ENCODE measurements around the gene MXRA8. TPM values are rescaled to one million over a fixed set of nuclear protein-coding genes. Genes with fewer than 3 reads are reported as not detected.

The MXRA8 gene
- total RNA-seq, 2 donors from 2014 or later, result 0.42 to 1.0 TPM

- DNase-seq (no peak), ATAC-seq (no peak)
- H3K9me3 ChIP-seq (ENCODE audit: control insufficient read depth, low read length, poor library complexity, severe bottlenecking), result no peaks in the 10 kb centered on the region
- Mint-ChIP-seq H3K27ac (no peak overlapping the region), H3K4me3 (no peak overlapping the region), H3K27me3 (no peaks in the 10 kb centered on the region), H3K36me3 (ENCODE audit: low read depth) (peaks cover 2% of the 10 kb centered on the region), H3K4me1 (peaks cover 13% of the 10 kb centered on the region)
Measured at GRCh38 chr1:1328254-1328653, 30.1 kb downstream of the MXRA8 start.

GRCh38 chr1:1327291-1327690, 31.1 kb downstream of the MXRA8 start:
- no peaks in the 10 kb centered on the region for H3K27me3 Mint-ChIP-seq
- H3K4me3 Mint-ChIP-seq, result peak overlapping the region; percentile 49
- H3K9me3 ChIP-seq (ENCODE audit: control insufficient read depth, low read length, poor library complexity, severe bottlenecking), result no peaks in the 10 kb centered on the region
- H3K27ac Mint-ChIP-seq, result no peak overlapping the region
- H3K36me3 Mint-ChIP-seq (ENCODE audit: low read depth), result peaks cover 2% of the 10 kb centered on the region
- no peak for DNase-seq
- ATAC-seq, result no peak
- peaks cover 14% of the 10 kb centered on the region for H3K4me1 Mint-ChIP-seq

DNA sequence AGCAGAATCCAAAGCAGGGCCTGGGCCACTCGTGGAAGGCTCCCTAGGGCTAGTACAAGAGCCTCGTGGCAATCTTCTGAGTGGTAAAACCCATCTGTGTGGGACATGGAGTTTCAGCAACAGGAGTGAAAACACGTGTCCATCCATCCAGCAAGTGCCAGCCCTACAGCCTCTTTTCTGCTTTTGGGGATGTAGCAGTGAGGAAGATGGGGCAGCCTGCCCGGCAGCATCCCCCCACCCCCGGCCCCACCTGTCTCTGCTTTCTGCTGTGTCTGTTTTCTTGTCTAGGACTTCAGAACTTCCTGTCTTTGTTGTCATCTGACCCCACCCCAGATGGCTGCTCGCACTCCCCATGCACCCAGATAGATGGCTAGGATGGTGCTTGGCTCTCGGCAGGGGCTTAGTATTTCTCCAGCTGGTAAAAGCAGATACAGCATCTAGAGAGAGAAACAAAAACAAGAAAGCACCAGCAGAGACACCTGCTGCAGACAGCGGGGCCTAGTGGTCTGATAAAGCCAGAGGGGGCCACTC, 32.2 kb downstream of the MXRA8 start:
- Mint-ChIP-seq H3K27me3 (no peaks in the 10 kb centered on the region), H3K27ac (peak overlapping the region; percentile 49), H3K4me1 (peaks cover 14% of the 10 kb centered on the region), H3K4me3 (peak overlapping the region; percentile 94), H3K36me3 (ENCODE audit: low read depth) (peaks cover 4% of the 10 kb centered on the region)
- DNase-seq, result no peak
- no peak for ATAC-seq
- H3K9me3 ChIP-seq (ENCODE audit: control insufficient read depth, low read length, poor library complexity, severe bottlenecking), result no peaks in the 10 kb centered on the region

GRCh38 chr1:1325288-1326074, 32.9 kb downstream of the MXRA8 start:
- Mint-ChIP-seq H3K27ac (peak overlapping the region; percentile 49), H3K4me1 (peaks cover 14% of the 10 kb centered on the region), H3K4me3 (peak overlapping the region; percentile 94), H3K36me3 (ENCODE audit: low read depth) (peaks cover 4% of the 10 kb centered on the region), H3K27me3 (no peaks in the 10 kb centered on the region)
- DNase-seq (no peak), ATAC-seq (no peak)
- H3K9me3 ChIP-seq (ENCODE audit: control insufficient read depth, low read length, poor library complexity, severe bottlenecking), result no peaks in the 10 kb centered on the region

DNA sequence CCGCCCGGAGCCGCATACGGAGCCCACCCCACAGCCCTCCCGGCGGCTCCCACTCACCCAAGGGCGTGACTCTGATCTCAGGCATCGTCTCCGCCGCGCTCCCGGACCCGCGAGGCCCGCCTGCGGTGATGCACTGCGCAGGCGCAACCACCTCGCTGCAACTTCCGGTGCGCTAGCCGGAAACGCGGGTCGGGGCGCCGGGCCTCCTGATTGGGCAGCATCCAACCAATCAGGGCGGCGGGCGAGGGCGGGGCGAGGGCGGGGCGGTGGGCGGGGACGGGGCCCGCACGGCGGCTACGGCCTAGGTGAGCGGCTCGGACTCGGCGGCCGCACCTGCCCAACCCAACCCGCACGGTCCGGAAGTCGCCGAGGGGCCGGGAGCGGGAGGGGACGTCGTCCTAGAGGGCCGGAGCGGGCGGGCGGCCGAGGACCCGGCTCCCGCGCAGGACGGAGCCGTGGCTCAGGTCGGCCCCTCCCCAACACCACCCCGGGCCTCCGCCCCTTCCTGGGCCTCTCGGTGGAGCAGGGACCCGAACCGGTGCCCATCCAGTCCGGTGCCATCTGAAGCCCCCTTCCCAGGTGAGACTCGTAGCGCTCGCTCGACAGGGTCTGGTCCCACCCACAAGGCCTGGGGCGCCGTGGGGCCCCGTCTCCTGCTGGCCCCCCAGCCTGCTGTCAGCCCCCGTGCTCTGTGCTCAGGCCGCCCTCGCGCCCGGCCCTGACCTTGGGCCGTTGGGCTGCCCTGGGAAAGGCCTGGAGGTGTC, 33.6 kb downstream of the MXRA8 start, which contains the start of the genes CPTP and INTS11:
Gene CPTP (plus strand): TSS at position 279 of the 764 bp plus-strand sequence. CDS start 2,109 bp downstream, outside the sequence.
Gene INTS11 (minus strand): TSS at position 137 of the 764 bp plus-strand sequence. CDS start 52 bp downstream, at position 85.
- peak within 1 kb of the TSS; percentile 88 for H3K27ac Mint-ChIP-seq
- ATAC-seq (peak; percentile 89), DNase-seq (peak; percentile 93 to 97 (median 96))
- H3K4me3 Mint-ChIP-seq, result peak within 1 kb of the TSS; percentile 94
- H3K27me3 Mint-ChIP-seq, result no peaks in the 10 kb centered on the region
- peaks cover 16% of the 10 kb centered on the region for H3K4me1 Mint-ChIP-seq
- H3K36me3 Mint-ChIP-seq (ENCODE audit: low read depth), result peaks cover 4% of the 10 kb centered on the region
- no peaks in the 10 kb centered on the region for H3K9me3 ChIP-seq (ENCODE audit: control insufficient read depth, low read length, poor library complexity, severe bottlenecking)

GRCh38 chr1:1324084-1324523, 34.3 kb downstream of the MXRA8 start:
- Mint-ChIP-seq H3K36me3 (ENCODE audit: low read depth) (peaks cover 4% of the 10 kb centered on the region), H3K27ac (peak overlapping the region; percentile 88), H3K4me1 (peaks cover 20% of the 10 kb centered on the region), H3K4me3 (peak overlapping the region; percentile 94), H3K27me3 (no peaks in the 10 kb centered on the region)
- no peaks in the 10 kb centered on the region for H3K9me3 ChIP-seq (ENCODE audit: control insufficient read depth, low read length, poor library complexity, severe bottlenecking)
- DNase-seq (no peak), ATAC-seq (peak; percentile 52)

GRCh38 chr1:1322952-1323351, 35.4 kb downstream of the MXRA8 start:
- H3K27ac Mint-ChIP-seq, result peak overlapping the region; percentile 88

GRCh38 chr1:1322418-1322817, 35.9 kb downstream of the MXRA8 start:
- Mint-ChIP-seq H3K27ac (peak overlapping the region; percentile 75), H3K36me3 (ENCODE audit: low read depth) (peaks cover 4% of the 10 kb centered on the region), H3K4me3 (peak overlapping the region; percentile 86), H3K4me1 (peaks cover 21% of the 10 kb centered on the region), H3K27me3 (no peaks in the 10 kb centered on the region)
- DNase-seq, result no peak
- no peaks in the 10 kb centered on the region for H3K9me3 ChIP-seq (ENCODE audit: control insufficient read depth, low read length, poor library complexity, severe bottlenecking)
- no peak for ATAC-seq

More at GRCh38 chr1:1322952-1323351, 35.4 kb downstream of the MXRA8 start:
- H3K4me1 Mint-ChIP-seq, result peaks cover 21% of the 10 kb centered on the region
- no peaks in the 10 kb centered on the region for H3K9me3 ChIP-seq (ENCODE audit: control insufficient read depth, low read length, poor library complexity, severe bottlenecking)
- peaks cover 4% of the 10 kb centered on the region for H3K36me3 Mint-ChIP-seq (ENCODE audit: low read depth)
- peak overlapping the region; percentile 94 for H3K4me3 Mint-ChIP-seq
- ATAC-seq (no peak), DNase-seq (no peak)
- no peaks in the 10 kb centered on the region for H3K27me3 Mint-ChIP-seq

DNA sequence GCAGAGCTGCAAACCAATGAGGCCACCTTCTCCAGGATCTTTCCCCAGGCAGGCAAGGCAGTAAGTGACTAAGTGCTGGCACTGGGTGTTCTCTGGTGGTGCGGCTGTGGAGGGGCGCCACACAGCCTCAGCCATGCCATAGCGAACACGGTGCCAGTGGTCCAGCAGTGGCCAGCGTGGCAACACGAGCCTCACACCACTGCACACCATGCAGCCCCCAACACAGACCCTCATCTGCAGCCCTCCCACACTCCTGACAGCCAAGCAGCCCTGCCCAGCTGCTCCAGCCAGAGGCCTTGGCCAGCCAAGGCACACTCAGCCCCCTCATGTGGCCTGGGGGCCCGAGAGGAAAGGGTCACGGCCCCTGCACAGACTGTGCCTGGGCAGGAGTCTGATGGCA, 36.9 kb downstream of the MXRA8 start:
- Mint-ChIP-seq H3K4me1 (peaks cover 21% of the 10 kb centered on the region), H3K27ac (peak overlapping the region; percentile 75), H3K36me3 (ENCODE audit: low read depth) (peaks cover 4% of the 10 kb centered on the region), H3K4me3 (no peak overlapping the region), H3K27me3 (no peaks in the 10 kb centered on the region)
- DNase-seq, result no peak
- H3K9me3 ChIP-seq (ENCODE audit: control insufficient read depth, low read length, poor library complexity, severe bottlenecking), result no peaks in the 10 kb centered on the region
- ATAC-seq, result no peak

GRCh38 chr1:1320666-1321448, 37.5 kb downstream of the MXRA8 start:
- DNase-seq (no peak), ATAC-seq (no peak)
- no peaks in the 10 kb centered on the region for H3K27me3 Mint-ChIP-seq
- H3K4me3 Mint-ChIP-seq, result no peak overlapping the region
- peaks cover 4% of the 10 kb centered on the region for H3K36me3 Mint-ChIP-seq (ENCODE audit: low read depth)
- H3K9me3 ChIP-seq (ENCODE audit: control insufficient read depth, low read length, poor library complexity, severe bottlenecking), result no peaks in the 10 kb centered on the region
- H3K27ac Mint-ChIP-seq, result no peak overlapping the region
- peaks cover 17% of the 10 kb centered on the region for H3K4me1 Mint-ChIP-seq

- ATAC-seq (no peak), DNase-seq (no peak)
- Mint-ChIP-seq H3K27me3 (no peaks in the 10 kb centered on the region), H3K36me3 (ENCODE audit: low read depth) (peaks cover 4% of the 10 kb centered on the region), H3K4me1 (peaks cover 15% of the 10 kb centered on the region), H3K4me3 (peak overlapping the region; percentile 43), H3K27ac (no peak overlapping the region)
- no peaks in the 10 kb centered on the region for H3K9me3 ChIP-seq (ENCODE audit: control insufficient read depth, low read length, poor library complexity, severe bottlenecking)
Measured at GRCh38 chr1:1319646-1319941, 38.8 kb downstream of the MXRA8 start.

- DNase-seq, result no peak
- H3K36me3 Mint-ChIP-seq (ENCODE audit: low read depth), result peaks cover 4% of the 10 kb centered on the region
Measured at GRCh38 chr1:1318777-1319645, 39.3 kb downstream of the MXRA8 start.

More at GRCh38 chr1:1318777-1319645, 39.3 kb downstream of the MXRA8 start:
- Mint-ChIP-seq H3K4me3 (no peak overlapping the region), H3K27me3 (no peaks in the 10 kb centered on the region), H3K4me1 (peaks cover 13% of the 10 kb centered on the region), H3K27ac (no peak overlapping the region)
- ATAC-seq, result no peak
- no peaks in the 10 kb centered on the region for H3K9me3 ChIP-seq (ENCODE audit: control insufficient read depth, low read length, poor library complexity, severe bottlenecking)

Measured in T-helper 17 cell (primary cell).